ENCODE measurements around the gene CARD10. TPM values are rescaled to one million over a fixed set of nuclear protein-coding genes. Genes with fewer than 3 reads are reported as not detected.
"Not testable (repeated sequence)": the region's sequence is repeated elsewhere in the genome, so short reads cannot be mapped to it uniquely, and the experiment has no call there.

The CARD10 gene
- total RNA-seq, 1 experiment from 2014 or later, result 63.9 TPM

DNA sequence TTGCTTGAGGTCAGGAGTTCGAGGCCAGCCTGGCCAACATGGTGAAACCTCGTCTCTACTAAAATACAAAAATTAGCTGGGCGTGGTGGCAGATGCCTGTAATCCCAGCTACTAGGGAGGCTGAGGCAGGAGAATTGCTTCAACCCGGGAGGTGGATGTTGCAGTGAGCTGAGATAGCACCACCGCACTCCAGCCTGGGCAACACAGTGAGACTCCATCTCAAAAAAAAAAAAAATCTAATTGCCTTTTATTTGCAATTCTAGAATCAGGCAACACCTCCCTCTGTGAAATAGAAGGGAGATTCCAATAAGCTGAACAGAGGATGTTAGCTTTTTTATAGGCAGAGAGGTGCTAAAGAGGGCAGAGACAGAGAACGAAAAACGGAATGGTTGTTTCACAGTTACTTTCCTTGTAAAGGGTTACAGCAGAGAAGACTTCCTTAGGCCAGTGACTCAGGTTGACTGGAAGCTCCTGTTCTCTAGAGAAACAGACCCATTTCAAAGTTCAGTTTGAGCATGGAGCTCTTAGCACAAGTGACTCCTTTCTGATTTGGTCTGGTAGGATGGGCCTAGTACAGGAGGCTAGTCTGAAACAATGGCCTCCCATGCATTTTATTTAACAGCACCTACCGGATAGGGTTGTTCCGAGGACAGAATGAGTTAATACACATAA, 8.0 kb upstream of the CARD10 start:
- POLR2A ChIA-PET (ENCODE audit: unreplicated experiment); H3K36me3 ChIP-seq (ENCODE audit: low read depth); H3K9me2 ChIP-seq (ENCODE audit: insufficient read depth); H3K4me2 ChIP-seq; BruUV-seq (replicated peaks); H3K4me3 ChIP-seq; H3K27me3 ChIP-seq (ENCODE audit: insufficient read depth, low read depth); H3K79me2 ChIP-seq (ENCODE audit: low read depth); H3K9me3 ChIP-seq (ENCODE audit: insufficient read depth, low read depth); H2AFZ ChIP-seq; DNase-seq; H4K20me1 ChIP-seq (ENCODE audit: insufficient read depth): not testable (repeated sequence)
- H3F3A ChIP-seq (ENCODE audit: insufficient read depth, low read depth), result peaks cover 44% of the 10 kb centered on the region
- intact Hi-C loops (cut with micrococcal nuclease; ENCODE audit: unreplicated experiment), result loop anchor here (2.0 kb wide), 1 partner anchor 14 kb away; no protein-coding TSS in a partner anchor
- peaks cover 45% of the 10 kb centered on the region for H3K4me1 ChIP-seq (replicated peaks; ENCODE audit: insufficient read depth)
- CTCF ChIA-PET, result interaction anchor here (0.6 kb wide), 2 partner anchors 112 to 336 kb away, joined by 3 to 4 read pairs; partner anchors contain the start of gene SH3BP1
- peak overlapping the region; percentile 87 for H3K27ac ChIP-seq

DNA sequence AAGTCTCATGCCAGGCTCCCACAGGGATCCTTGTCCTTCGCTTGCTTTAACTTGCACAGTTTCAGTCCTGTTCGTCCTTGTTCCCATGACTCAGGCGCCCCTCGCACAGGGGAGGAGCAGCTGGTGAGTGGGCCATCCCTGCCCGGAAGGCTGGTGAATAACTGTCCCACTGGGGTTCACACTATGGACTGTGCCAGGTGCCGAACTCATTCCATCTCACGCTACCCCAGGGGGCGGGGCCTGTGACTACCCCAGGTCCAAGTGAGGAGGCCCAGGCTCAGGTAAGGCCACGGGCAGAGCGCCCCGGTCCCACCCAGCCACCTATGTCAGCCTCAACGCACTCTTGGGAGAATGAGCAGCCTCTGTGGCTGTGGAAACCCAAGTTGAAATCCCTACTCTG, 7.2 kb upstream of the CARD10 start:
- H3K36me3 ChIP-seq (ENCODE audit: low read depth), result no peaks in the 10 kb centered on the region
- peaks cover 45% of the 10 kb centered on the region for H3K4me1 ChIP-seq (replicated peaks; ENCODE audit: insufficient read depth)
- no peak overlapping the region for H3K4me3 ChIP-seq
- no peaks in the 10 kb centered on the region for H3K9me3 ChIP-seq (ENCODE audit: insufficient read depth, low read depth)
- no peaks in the 10 kb centered on the region for H3K9me2 ChIP-seq (ENCODE audit: insufficient read depth)
- no peaks in the 10 kb centered on the region for H3K79me2 ChIP-seq (ENCODE audit: low read depth)
- H2AFZ ChIP-seq, result no peak overlapping the region
- peak overlapping the region; percentile 67 for H3K4me2 ChIP-seq
- no peak for TF ChIP-seq EZH2 (IDR thresholded peaks at IDR 0.05; ENCODE audit: low read depth)
- TF ChIP-seq, protein P1, sequence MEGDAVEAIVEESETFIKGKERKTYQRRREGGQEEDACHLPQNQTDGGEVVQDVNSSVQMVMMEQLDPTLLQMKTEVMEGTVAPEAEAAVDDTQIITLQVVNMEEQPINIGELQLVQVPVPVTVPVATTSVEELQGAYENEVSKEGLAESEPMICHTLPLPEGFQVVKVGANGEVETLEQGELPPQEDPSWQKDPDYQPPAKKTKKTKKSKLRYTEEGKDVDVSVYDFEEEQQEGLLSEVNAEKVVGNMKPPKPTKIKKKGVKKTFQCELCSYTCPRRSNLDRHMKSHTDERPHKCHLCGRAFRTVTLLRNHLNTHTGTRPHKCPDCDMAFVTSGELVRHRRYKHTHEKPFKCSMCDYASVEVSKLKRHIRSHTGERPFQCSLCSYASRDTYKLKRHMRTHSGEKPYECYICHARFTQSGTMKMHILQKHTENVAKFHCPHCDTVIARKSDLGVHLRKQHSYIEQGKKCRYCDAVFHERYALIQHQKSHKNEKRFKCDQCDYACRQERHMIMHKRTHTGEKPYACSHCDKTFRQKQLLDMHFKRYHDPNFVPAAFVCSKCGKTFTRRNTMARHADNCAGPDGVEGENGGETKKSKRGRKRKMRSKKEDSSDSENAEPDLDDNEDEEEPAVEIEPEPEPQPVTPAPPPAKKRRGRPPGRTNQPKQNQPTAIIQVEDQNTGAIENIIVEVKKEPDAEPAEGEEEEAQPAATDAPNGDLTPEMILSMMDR (conservative IDR thresholded peaks at IDR 0.05), result no peak
- no peaks in the 10 kb centered on the region for H4K20me1 ChIP-seq (ENCODE audit: insufficient read depth)
- intact Hi-C loops (cut with micrococcal nuclease; ENCODE audit: unreplicated experiment), result loop anchor here (2.0 kb wide), 1 partner anchor 14 kb away; no protein-coding TSS in a partner anchor
- DNase-seq, result peak in 1 of 2 experiments; percentile 51
- H3K27ac ChIP-seq, result peak overlapping the region; percentile 87
- BruUV-seq (replicated peaks), result TSS peak; percentile 79
- ChIA-PET CTCF (interaction anchor here (1.9 kb wide), 1 partner anchor 18 kb away, joined by 5 read pairs; no protein-coding TSS in a partner anchor), POLR2A (ENCODE audit: unreplicated experiment) (no interaction called here)
- H3K27me3 ChIP-seq (ENCODE audit: insufficient read depth, low read depth), result no peaks in the 10 kb centered on the region
- peaks cover 47% of the 10 kb centered on the region for H3F3A ChIP-seq (ENCODE audit: insufficient read depth, low read depth)

DNA sequence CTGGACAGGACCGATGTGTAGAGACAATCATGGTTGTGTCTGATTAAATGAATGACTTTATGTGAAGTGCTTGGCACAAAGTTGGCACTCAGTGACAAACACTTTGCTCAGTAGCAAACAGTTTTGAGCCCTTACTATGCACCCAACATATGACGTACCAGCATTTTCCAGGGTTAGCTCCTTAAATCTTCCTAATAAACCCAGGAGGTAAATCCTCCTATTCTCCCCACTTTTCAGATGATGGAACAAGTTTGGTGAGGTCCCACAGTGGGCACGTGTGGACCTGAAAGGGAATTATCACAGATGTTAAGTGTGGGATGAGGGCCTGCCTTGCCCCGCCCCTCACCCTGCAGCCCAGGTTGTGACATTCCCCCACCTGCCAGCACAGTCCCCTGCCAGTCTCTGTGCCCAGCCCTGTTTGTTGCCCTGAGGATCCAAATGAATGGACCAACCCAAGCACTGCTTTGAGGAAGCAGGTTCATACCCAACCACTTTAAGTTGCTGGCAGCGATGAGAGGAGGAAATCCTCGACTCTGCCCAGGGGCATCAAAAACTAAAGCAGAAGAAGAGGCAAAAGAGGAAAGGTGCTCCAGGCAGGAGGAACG, 6.6 kb upstream of the CARD10 start:
- ChIA-PET CTCF (interaction anchor here (1.9 kb wide), 1 partner anchor 17 kb away, joined by 5 read pairs; no protein-coding TSS in a partner anchor), POLR2A (ENCODE audit: unreplicated experiment) (interaction anchor here (0.5 to 1.2 kb wide), 2 partner anchors 13 to 131 kb away, joined by 4 to 6 read pairs; no protein-coding TSS in a partner anchor)
- H3K27ac ChIP-seq, result peak overlapping the region; percentile 87

More for the DNA sequence above, 6.6 kb upstream of the CARD10 start:
- BruUV-seq (replicated peaks), result no TSS peak
- Histone ChIP-seq H3K4me2 (peak overlapping the region; percentile 67), H2AFZ (no peak overlapping the region), H3K36me3 (ENCODE audit: low read depth) (no peaks in the 10 kb centered on the region), H3K9me3 (ENCODE audit: insufficient read depth, low read depth) (no peaks in the 10 kb centered on the region), H3F3A (ENCODE audit: insufficient read depth, low read depth) (peaks cover 51% of the 10 kb centered on the region), H3K27me3 (ENCODE audit: insufficient read depth, low read depth) (no peaks in the 10 kb centered on the region), H3K79me2 (ENCODE audit: low read depth) (no peaks in the 10 kb centered on the region), H3K4me3 (peak overlapping the region; percentile 6; the same call in 1 of the 2 replicates), H4K20me1 (ENCODE audit: insufficient read depth) (no peaks in the 10 kb centered on the region), H3K4me1 (replicated peaks; ENCODE audit: insufficient read depth) (peaks cover 45% of the 10 kb centered on the region), H3K9me2 (ENCODE audit: insufficient read depth) (no peaks in the 10 kb centered on the region)
- no peak for TF ChIP-seq EZH2 (IDR thresholded peaks at IDR 0.05; ENCODE audit: low read depth)
- TF ChIP-seq, protein P1 (conservative IDR thresholded peaks at IDR 0.05), result no peak
- DNase-seq, result peak; percentile 70 to 83
- intact Hi-C loops (cut with micrococcal nuclease; ENCODE audit: unreplicated experiment), result loop anchor here (2.0 kb wide), 1 partner anchor 13 kb away; no protein-coding TSS in a partner anchor
